ENCODE results near the gene SPDEF.

DNA sequence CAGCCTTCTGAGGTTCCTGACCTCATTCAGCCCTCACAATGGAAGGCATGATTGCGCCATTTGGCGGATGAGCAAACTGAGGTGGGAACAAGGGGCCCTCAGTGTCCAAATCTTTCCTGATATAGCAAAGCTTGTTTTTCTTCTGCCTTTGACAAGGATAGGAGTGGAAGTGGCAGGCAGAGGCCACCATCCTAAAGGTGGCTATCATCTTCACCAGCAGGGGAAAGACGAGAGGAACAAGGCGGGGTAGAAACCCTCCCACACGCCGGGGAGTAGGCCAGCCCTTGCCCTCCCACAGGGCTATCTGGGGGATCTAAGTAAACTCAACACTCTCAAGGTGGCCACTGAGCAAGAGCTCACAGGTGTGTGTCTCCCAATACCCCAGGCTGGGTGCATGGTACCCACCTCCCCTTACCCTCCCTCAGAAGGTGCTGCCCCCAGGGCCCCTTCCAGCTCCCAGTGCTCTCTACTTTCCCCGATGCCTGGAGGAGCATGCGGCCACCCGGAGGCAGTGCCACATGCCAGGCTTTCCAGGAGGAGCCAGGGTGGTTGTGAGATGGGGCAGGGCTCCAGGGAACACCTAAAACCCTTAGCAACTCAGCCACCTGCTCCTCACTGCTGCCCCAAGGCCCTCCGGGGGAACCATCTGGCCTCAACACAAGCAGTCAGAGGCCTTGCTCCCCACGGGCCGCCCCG is 11.2 kb downstream of the SPDEF start:
- TF ChIP-seq CTCF (optimal IDR thresholded peaks at IDR 0.05 in 1 of 3, IDR thresholded peaks at IDR 0.05 in 1 of 3, conservative IDR thresholded peaks at IDR 0.05 in 1 of 3; ENCODE audit: extremely low read depth in 1 of 3, insufficient read depth in 2 of 3, low read length in 3 of 3) (no peak), EZH2 (IDR thresholded peaks at IDR 0.05; ENCODE audit: low read length) (no peak)
